HG02840 (cell line): ENCODE measurements around the gene EIF2S3.

Experiments
- ATAC-seq: cut with Tn5 transposase; IDR thresholded peaks from one replicate; pipeline ENCODE4 v1.9.1; 2021; ENCODE audit warnings: mild to moderate bottlenecking, moderate library complexity, moderate number of reproducible peaks; ENCODE audit not compliant: unreplicated experiment, low FRiP score

EIF2S3 gene

DNA sequence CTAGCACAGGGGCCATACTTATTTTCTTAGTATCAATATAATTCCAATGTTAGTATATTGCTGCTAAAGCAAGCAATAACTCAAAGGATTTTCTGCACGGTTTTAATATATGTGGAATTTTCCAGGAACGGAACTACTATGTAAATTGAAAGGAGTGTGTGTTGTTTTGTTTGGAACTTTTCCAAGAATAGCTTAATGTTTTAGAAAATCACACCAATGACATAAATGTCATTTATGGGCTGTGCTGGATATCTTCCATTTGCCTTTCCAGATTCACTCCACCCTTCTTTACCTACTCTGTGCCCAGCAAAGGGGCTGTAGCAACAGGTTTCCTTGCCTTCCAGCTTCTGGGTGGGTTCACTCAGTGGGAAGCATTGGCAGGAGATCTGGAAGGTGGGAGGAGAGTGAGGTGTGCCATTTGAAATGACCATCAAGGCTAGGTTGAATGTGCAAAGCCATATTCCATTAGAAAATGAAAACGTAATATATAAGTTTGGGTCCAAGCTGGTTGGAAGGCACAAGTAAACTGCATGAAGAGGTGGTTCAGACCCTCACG, 69.6 kb downstream of the EIF2S3 start:
- no peak for ATAC-seq

DNA sequence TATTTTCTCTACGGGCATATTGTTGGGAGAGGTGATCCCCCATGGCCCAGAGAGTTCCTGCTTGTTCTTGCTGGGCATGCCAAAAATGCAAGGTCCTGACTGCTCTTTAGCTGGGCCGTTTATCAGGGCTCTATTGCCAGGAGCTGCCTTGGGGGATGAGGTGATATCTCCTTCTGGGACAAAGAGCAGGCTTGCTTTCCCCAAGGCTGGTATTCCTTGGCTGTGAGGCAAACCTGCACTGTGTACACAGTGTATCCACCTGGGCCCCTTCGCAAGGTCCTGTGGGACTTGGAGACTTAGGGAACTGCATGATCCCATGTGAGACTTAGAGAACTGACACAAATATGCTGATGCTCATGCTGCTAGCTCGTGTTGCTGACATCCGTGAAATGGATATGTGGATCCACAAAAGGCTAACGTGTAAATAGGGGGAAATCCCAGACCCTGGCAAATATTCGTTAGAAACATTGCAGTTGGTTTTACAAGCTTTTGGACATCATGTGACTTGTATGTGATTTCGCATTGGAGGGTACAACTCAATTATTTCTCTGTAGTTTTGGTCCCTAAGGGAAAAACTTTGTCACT, 70.4 kb downstream of the EIF2S3 start:
- no peak for ATAC-seq
